ENCODE measurements around the gene TVP23B.

DNA sequence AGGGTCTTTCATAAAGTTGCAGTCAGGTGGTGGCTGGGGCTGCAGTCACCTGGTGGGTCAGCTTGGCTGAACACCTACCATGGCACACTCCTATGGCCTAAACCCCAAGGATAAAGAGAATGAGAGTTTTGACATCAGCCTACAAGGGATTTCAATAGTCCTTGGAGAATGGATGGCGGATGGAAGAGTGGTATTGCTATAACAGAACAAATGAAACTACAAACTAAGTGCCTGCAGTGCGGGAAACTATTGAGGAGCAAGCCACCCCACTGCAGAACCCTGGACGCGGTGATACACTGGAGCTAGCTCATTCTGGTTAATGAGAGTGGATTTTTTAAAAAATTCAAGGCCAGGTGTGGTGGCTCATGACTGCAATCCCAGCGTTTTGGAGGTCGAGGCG lies 74.0 kb downstream of the TVP23B start:
- no peak for TF ChIP-seq HNRNPK (IDR thresholded peaks at IDR 0.05; ENCODE audit: low read depth, low read length, poor library complexity, severe bottlenecking)
- no peak for TF ChIP-seq SMARCC2 (IDR thresholded peaks at IDR 0.05)
- TF ChIP-seq USF2 (IDR thresholded peaks at IDR 0.05; ENCODE audit: low read depth, low read length): no peak
- TF ChIP-seq USF2 (CRISPR knock-in tag; IDR thresholded peaks at IDR 0.05; ENCODE audit: borderline replicate concordance): no peak
- TF ChIP-seq, protein P1, sequence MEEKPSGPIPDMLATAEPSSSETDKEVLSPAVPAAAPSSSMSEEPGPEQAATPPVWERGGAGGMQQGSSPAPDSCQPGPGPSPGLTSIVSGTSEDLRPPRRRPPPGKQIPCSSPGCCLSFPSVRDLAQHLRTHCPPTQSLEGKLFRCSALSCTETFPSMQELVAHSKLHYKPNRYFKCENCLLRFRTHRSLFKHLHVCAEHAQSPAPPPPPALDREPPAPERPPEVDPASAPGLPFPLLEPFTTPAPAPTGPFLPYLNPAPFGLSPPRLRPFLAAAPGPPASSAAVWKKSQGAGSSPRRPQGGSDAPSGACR (CRISPR knock-in tag; IDR thresholded peaks at IDR 0.05): no peak
- TF ChIP-seq GFI1 (CRISPR knock-in tag; IDR thresholded peaks at IDR 0.05; ENCODE audit: borderline replicate concordance): no peak
- TF ChIP-seq, protein P2, sequence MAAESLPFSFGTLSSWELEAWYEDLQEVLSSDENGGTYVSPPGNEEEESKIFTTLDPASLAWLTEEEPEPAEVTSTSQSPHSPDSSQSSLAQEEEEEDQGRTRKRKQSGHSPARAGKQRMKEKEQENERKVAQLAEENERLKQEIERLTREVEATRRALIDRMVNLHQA (CRISPR knock-in tag; IDR thresholded peaks at IDR 0.05): no peak
- no peak for TF ChIP-seq RNF2 (conservative IDR thresholded peaks at IDR 0.05; ENCODE audit: low read depth)
- TF ChIP-seq EP300 (IDR thresholded peaks at IDR 0.05; ENCODE audit: low read depth in 2 of 2, low read length in 2 of 2): no peak
- no peak for TF ChIP-seq EP300 (CRISPR knock-in tag; IDR thresholded peaks at IDR 0.05; ENCODE audit: borderline replicate concordance)
- no peak for TF ChIP-seq FIP1L1 (IDR thresholded peaks at IDR 0.05; ENCODE audit: borderline replicate concordance, insufficient read depth, low read depth, low read length)
- no peak for TF ChIP-seq AHR (CRISPR knock-in tag; IDR thresholded peaks at IDR 0.05)
- TF ChIP-seq, protein P3, sequence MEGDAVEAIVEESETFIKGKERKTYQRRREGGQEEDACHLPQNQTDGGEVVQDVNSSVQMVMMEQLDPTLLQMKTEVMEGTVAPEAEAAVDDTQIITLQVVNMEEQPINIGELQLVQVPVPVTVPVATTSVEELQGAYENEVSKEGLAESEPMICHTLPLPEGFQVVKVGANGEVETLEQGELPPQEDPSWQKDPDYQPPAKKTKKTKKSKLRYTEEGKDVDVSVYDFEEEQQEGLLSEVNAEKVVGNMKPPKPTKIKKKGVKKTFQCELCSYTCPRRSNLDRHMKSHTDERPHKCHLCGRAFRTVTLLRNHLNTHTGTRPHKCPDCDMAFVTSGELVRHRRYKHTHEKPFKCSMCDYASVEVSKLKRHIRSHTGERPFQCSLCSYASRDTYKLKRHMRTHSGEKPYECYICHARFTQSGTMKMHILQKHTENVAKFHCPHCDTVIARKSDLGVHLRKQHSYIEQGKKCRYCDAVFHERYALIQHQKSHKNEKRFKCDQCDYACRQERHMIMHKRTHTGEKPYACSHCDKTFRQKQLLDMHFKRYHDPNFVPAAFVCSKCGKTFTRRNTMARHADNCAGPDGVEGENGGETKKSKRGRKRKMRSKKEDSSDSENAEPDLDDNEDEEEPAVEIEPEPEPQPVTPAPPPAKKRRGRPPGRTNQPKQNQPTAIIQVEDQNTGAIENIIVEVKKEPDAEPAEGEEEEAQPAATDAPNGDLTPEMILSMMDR (CRISPR knock-in tag; IDR thresholded peaks at IDR 0.05): no peak
- TF ChIP-seq ZNF878 (CRISPR knock-in tag; IDR thresholded peaks at IDR 0.05): no peak
- TF ChIP-seq ZNF253 (CRISPR knock-in tag; IDR thresholded peaks at IDR 0.05; ENCODE audit: borderline replicate concordance): no peak
- no peak for TF ChIP-seq ZMYM2 (CRISPR knock-in tag; IDR thresholded peaks at IDR 0.05)
